Memory B cell (primary cell): ENCODE data around the gene MUC13.

Source experiments
- ATAC-seq: fragments of 150-1000 bp; cut with Tn5 transposase; 2 replicates; pipeline ENCODE4 v1.10.0; 2021; ENCODE audit warnings: low read depth, mild to moderate bottlenecking, moderate library complexity
- DNase-seq, 2 donors: peaks; one replicate each; pipeline ENCODE4 v3.0.0; 2022; ENCODE audit warnings: low spot score in 2 of 2
- H3K27ac Mint-ChIP-seq: one replicate; pipeline ENCODE4 v1.8.0; 2022; ENCODE audit warnings: mild to moderate bottlenecking, moderate library complexity, mixed read lengths
- H3K27me3 Mint-ChIP-seq: one replicate; pipeline ENCODE4 v1.8.0; 2022; ENCODE audit warnings: mixed read lengths
- H3K36me3 Mint-ChIP-seq: one replicate; pipeline ENCODE4 v1.8.0; 2022; ENCODE audit warnings: mild to moderate bottlenecking, mixed read lengths
- H3K4me1 Mint-ChIP-seq: one replicate; pipeline ENCODE4 v1.8.0; 2022; ENCODE audit warnings: mixed read lengths
- H3K4me3 Mint-ChIP-seq: one replicate; pipeline ENCODE4 v1.8.0; 2022; ENCODE audit warnings: mild to moderate bottlenecking, moderate library complexity, mixed read lengths
- H3K9me3 Mint-ChIP-seq: one replicate; pipeline ENCODE4 v1.8.0; 2022; ENCODE audit warnings: mixed read lengths

Gene MUC13

DNA sequence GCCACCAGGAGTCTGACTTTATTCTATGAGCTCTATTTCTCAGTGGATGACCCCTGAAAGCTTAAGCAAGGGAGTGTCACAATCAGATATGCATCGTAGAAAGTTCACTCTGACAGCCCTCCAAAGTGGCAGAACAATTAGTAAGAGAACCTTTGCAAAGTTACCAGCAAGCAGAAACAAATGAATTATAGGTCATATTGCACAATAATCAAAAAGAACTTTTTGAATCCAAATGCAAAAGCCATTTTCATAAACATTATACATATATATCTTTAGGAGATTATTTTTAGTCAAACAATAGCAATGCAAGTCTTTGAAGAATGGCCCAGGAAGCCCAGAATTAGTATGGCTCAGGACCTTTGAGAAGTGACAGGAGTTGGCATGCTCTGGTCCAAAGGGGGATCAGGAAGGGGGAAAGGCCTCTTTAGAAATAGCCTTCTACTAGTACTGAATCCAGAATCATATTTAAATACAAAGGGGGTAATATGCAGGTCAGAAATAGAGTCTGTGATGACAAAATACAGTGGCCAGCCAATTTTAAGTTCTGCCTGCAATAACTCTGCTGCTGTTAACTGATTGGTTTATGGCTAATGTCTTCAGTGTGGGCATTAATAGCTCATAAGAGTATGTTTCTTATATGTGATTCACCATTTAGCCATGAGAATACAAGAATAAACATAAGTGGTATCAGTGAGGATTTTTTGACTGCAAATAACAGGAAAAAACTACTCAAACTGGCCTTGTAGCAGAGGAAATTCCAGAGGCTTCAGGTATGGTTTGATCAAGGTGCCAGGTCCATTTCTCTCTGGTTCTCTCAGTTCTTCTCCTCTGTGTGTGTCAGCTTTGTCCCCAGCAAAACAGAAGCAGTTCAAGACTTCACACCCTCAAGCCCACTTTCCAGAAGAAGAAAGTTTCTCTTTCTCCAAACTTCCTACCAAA is 30.4 kb downstream of the MUC13 start:
- DNase-seq, result no peak
- Mint-ChIP-seq H3K27ac (no peak overlapping the region), H3K27me3 (peaks cover 12% of the 10 kb centered on the region), H3K36me3 (no peaks in the 10 kb centered on the region), H3K4me1 (peaks cover 3% of the 10 kb centered on the region), H3K4me3 (no peak overlapping the region), H3K9me3 (no peaks in the 10 kb centered on the region)
- ATAC-seq, result no peak

DNA sequence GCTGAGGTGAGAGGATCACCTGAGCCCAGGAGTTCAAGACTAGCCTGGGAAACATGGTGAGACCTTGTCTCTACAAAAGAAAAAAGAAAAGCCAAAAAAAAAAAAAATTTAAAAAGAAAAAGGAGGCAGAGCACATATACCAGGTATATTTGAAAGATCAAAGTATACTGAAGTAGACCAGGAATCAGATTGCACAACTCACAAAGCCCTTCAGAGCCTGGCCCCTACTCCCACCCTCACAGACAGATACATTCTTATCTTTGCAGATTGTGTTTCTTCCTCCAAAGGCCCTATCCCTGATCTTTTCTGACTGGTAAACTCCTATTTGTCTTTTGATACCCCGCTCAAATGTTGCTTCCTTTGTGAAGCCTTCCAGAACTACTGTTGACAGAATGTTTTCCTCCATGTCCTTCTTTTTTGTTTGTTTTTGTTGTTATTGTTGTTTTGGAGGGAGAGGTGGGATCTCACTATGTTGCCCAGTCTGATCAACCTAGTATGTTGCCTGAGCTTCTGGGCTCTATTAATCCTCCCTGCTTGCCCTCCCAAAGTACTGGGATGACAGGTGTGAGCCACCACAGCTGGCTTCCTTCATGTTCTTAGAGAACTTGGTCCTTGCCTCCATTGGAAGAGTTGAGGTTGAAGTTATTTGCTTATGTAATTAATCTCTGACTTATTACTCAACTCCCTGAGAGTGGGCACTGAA is 37.6 kb downstream of the MUC13 start:
- H3K27me3 Mint-ChIP-seq, result peaks cover 3% of the 10 kb centered on the region
- no peak for ATAC-seq
- no peak overlapping the region for H3K4me3 Mint-ChIP-seq
- peaks cover 3% of the 10 kb centered on the region for H3K4me1 Mint-ChIP-seq
- H3K9me3 Mint-ChIP-seq, result no peaks in the 10 kb centered on the region
- DNase-seq, result no peak
- no peaks in the 10 kb centered on the region for H3K36me3 Mint-ChIP-seq
- H3K27ac Mint-ChIP-seq, result no peak overlapping the region

GRCh38 chr3:124895756-124896155 is 38.8 kb downstream of the MUC13 start:
- ATAC-seq, result no peak
- Mint-ChIP-seq H3K4me1 (peaks cover under 1% of the 10 kb centered on the region), H3K36me3 (no peaks in the 10 kb centered on the region), H3K9me3 (no peaks in the 10 kb centered on the region), H3K4me3 (no peak overlapping the region), H3K27me3 (peaks cover 4% of the 10 kb centered on the region), H3K27ac (no peak overlapping the region)
- no peak for DNase-seq

DNA sequence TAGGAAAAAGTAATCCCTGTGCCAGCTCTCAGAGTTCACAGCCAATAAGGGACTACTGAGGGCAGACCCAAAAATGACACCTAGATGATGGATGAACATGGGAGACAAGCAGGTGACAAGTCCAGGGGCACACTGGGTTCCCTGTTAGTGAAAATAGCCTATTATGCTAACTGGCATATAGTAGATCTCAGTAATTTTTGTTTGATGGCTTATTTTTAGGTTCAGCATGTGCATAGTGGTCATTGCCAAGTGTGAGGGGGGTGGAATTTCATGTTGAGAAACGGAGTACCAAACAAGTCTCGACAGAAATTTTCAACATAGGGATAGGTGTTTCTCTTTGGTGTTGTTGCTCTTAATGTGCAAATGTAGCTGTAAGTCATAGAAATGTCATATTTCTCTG is 41.0 kb downstream of the MUC13 start:
- DNase-seq (no peak), ATAC-seq (no peak)
- no peaks in the 10 kb centered on the region for H3K4me1 Mint-ChIP-seq
- peaks cover 13% of the 10 kb centered on the region for H3K27me3 Mint-ChIP-seq
- no peaks in the 10 kb centered on the region for H3K9me3 Mint-ChIP-seq
- no peak overlapping the region for H3K4me3 Mint-ChIP-seq
- H3K27ac Mint-ChIP-seq, result no peak overlapping the region
- H3K36me3 Mint-ChIP-seq, result no peaks in the 10 kb centered on the region

DNA sequence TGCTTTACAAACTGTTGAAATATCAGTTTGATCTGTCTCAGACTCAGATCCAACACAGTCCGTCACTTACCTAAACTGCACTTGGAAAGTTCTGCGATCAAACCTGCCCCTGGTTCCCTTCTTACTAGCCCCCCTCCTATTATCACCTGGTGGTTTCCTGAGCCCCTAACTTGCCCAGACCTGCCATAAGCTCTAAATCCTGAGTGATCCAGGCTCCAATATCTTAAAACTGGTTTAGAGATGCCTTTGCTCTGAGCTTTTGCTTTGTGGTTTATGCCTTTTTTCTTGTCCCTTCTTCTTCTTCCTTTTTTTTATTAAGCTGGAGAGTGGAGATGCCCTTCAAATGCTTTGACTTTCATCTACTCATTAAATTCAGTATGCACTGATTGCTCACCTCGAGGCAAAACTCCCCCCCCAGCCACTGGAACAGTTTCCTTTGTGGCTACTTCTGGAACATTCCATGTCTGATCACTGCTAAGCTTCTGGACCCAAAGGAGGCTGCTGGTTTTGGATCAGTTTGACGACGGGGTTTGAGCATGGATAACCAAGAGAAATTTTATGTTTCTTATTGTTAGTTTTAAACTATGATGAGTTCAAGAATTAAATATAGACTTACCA is 43.9 kb downstream of the MUC13 start:
- H3K4me1 Mint-ChIP-seq, result peaks cover 7% of the 10 kb centered on the region
- DNase-seq (no peak), ATAC-seq (no peak)
- peaks cover 25% of the 10 kb centered on the region for H3K27me3 Mint-ChIP-seq
- no peak overlapping the region for H3K27ac Mint-ChIP-seq
- H3K9me3 Mint-ChIP-seq, result no peaks in the 10 kb centered on the region
- no peak overlapping the region for H3K4me3 Mint-ChIP-seq
- H3K36me3 Mint-ChIP-seq, result no peaks in the 10 kb centered on the region

DNA sequence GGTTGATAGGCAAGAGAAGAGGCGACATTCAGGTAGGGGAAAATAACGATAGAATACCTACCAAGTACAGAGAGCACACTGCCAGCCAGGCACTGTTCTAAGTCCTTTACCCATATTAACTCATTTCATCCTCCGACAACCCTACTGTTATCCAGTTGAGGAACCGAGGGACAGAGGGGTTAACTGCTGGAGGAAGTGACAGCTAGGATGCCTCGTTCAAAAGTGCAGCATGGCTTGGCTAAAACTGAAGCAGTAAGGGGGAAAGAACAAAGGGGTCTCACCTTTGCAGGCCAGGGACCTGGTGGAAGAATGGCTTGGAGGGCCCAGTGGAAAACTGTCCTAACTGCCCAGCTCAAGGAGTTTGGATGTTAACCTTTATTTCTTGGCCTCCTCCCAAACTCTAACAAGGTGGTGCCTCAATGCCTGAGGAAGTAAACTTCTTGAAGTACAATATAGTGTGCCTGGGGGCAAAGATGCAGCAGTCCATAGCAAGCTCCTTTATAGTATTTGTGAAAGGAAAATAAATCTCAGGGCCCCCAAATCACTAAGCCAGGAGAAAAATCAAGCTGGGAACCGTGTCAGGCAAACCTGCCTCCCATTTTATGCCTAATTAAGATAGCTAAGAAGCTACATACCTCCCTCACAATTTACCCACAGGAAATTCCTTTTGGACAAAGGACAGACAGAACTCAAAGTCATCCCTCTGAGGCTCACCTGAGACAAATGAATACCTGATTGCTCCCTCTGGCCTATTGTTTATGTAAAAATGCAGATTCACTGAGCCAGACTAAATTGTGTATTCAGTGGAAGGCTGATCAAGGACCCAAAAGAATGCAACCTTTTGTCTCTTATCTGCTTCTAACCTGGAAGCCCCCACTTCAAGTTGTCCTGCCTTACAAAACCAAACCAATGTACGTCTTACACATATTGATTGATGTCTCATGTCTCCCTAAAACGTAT is 45.8 kb downstream of the MUC13 start:
- peaks cover 26% of the 10 kb centered on the region for H3K27me3 Mint-ChIP-seq
- no peak overlapping the region for H3K27ac Mint-ChIP-seq
- H3K9me3 Mint-ChIP-seq, result no peaks in the 10 kb centered on the region
- H3K4me1 Mint-ChIP-seq, result peaks cover 8% of the 10 kb centered on the region
- no peak for DNase-seq
- H3K36me3 Mint-ChIP-seq, result no peaks in the 10 kb centered on the region
- ATAC-seq, result no peak
- peak overlapping the region; percentile 83 for H3K4me3 Mint-ChIP-seq

GRCh38 chr3:124887932-124888298 is 46.6 kb downstream of the MUC13 start:
- Mint-ChIP-seq H3K4me1 (peaks cover 8% of the 10 kb centered on the region), H3K27ac (no peak overlapping the region), H3K27me3 (peaks cover 28% of the 10 kb centered on the region), H3K4me3 (peak overlapping the region; percentile 83), H3K36me3 (no peaks in the 10 kb centered on the region), H3K9me3 (no peaks in the 10 kb centered on the region)
- ATAC-seq (no peak), DNase-seq (no peak)

GRCh38 chr3:124887177-124887931 is 47.2 kb downstream of the MUC13 start, which contains the start of gene ITGB5:
ITGB5 (minus strand) TSS chr3:124887365; CDS start chr3:124887000, 365 bp downstream.
- DNase-seq, result peak; percentile 4 to 25
- peak within 1 kb of the TSS; percentile 83 for H3K4me3 Mint-ChIP-seq
- peak; percentile 60 for ATAC-seq
- H3K36me3 Mint-ChIP-seq, result no peaks in the 10 kb centered on the region
- peaks cover 29% of the 10 kb centered on the region for H3K27me3 Mint-ChIP-seq
- H3K27ac Mint-ChIP-seq, result no peak within 1 kb of the TSS
- peaks cover 8% of the 10 kb centered on the region for H3K4me1 Mint-ChIP-seq
- H3K9me3 Mint-ChIP-seq, result no peaks in the 10 kb centered on the region

- H3K4me1 Mint-ChIP-seq, result peaks cover 8% of the 10 kb centered on the region
- no peaks in the 10 kb centered on the region for H3K9me3 Mint-ChIP-seq
- H3K27ac Mint-ChIP-seq, result no peak overlapping the region
- H3K36me3 Mint-ChIP-seq, result no peaks in the 10 kb centered on the region
- H3K27me3 Mint-ChIP-seq, result peaks cover 35% of the 10 kb centered on the region
- DNase-seq (peak in 1 of 2 donors; percentile 16), ATAC-seq (peak; percentile 62)
- peak overlapping the region; percentile 55 for H3K4me3 Mint-ChIP-seq
Observed at GRCh38 chr3:124886168-124887056, 48.1 kb downstream of the MUC13 start.

GRCh38 chr3:124885466-124886167 is 48.9 kb downstream of the MUC13 start:
- peaks cover 8% of the 10 kb centered on the region for H3K4me1 Mint-ChIP-seq
- H3K4me3 Mint-ChIP-seq, result peak overlapping the region; percentile 55
- no peaks in the 10 kb centered on the region for H3K9me3 Mint-ChIP-seq
- peaks cover 32% of the 10 kb centered on the region for H3K27me3 Mint-ChIP-seq
- no peak for DNase-seq
- H3K27ac Mint-ChIP-seq, result no peak overlapping the region
- H3K36me3 Mint-ChIP-seq, result no peaks in the 10 kb centered on the region
- no peak for ATAC-seq

- DNase-seq (no peak), ATAC-seq (no peak)
- no peak overlapping the region for H3K4me3 Mint-ChIP-seq
- peaks cover 29% of the 10 kb centered on the region for H3K27me3 Mint-ChIP-seq
- no peaks in the 10 kb centered on the region for H3K36me3 Mint-ChIP-seq
- H3K9me3 Mint-ChIP-seq, result no peaks in the 10 kb centered on the region
- H3K27ac Mint-ChIP-seq, result no peak overlapping the region
- H3K4me1 Mint-ChIP-seq, result peaks cover 8% of the 10 kb centered on the region
Observed at GRCh38 chr3:124884474-124885101, 50.0 kb downstream of the MUC13 start.
